NCI-H526 (cell line): Measurements from ENCODE around the gene SMAD2.
A peak's percentile ranks its signal among the peaks of the same experiment; 100 is the strongest.

Experiments
- DNase-seq, 2 experiments: peaks; one replicate each; lab custom pipeline; 2025; lab: John Stamatoyannopoulos, UW

Gene SMAD2

DNA sequence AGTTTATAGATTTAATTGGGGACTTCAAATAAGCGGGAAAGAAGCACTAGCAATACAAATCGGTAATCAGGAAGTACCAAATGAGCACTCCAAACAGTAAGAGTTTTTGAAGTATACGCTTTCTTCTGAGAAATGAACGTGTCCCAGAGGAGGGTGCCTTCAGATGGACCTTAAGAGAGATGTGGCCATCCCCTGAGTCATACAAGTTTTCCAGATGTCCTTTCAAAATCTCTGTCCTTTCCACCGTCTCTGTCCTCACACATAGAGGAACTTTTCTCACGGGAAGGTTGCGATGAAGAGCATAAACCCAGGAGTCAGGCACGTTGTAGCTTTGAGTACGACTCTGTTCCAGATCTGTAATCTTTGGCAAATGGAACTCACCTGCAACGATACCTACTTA lies 1.7 kb upstream of the SMAD2 start:
- DNase-seq = no peak

DNA sequence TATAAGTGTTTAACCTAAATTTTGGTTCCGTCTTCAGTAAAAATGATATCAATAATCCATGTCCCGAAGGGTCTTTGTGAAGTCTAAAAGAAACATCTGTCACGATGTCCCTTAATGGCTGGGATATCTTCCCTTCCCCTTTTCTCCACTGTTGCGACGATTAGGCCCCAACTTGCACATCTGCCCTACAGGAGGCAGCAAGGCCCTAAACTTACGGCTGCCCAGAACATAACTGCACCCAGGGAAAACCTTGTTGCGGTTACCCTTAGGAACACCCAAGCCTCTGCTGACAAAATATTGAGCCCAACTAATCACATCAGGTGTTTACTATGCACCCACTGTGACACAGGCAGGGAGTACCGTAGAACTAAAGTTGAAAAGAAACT lies 1.3 kb upstream of the SMAD2 start:
- peak in 1 of 2 experiments; percentile 69 for DNase-seq

- peak; percentile 89 to 98 for DNase-seq
Measured at GRCh38 chr18:47930931-47931717, 665 bp upstream of the SMAD2 start.

DNA sequence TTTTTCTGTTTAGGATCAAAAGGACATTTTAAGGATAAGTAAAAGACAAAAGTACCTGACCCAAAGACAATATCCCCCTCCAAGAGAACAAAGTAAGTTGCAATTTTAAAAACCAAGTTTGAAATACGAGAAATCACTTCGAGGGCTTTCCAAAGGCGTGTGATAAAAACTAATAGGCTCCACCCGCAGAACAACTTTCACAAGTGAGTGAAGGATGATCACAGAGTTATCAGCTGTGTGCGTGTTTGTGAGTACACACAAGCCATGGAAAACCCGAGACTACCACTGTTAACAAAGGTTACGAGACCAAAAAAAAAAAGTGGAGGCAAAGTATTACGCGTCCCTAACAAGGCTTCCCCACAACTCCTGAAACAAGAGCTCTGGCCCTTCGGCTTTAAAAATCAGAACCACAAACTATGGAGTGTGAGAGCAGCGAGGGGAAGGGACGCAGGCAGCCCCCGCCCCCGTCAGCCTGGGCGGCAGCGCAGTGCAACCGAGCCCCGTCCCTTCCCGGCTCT lies 719 bp downstream of the SMAD2 start:
- peak in 1 of 2 experiments; percentile 79 for DNase-seq

- no peak for DNase-seq
Measured at GRCh38 chr18:47928466-47928865, 2.0 kb downstream of the SMAD2 start.

- no peak for DNase-seq
Measured at GRCh38 chr18:47926101-47926850, 4.2 kb downstream of the SMAD2 start.

- no peak for DNase-seq
Measured at GRCh38 chr18:47919916-47920315, 10.5 kb downstream of the SMAD2 start.

DNA sequence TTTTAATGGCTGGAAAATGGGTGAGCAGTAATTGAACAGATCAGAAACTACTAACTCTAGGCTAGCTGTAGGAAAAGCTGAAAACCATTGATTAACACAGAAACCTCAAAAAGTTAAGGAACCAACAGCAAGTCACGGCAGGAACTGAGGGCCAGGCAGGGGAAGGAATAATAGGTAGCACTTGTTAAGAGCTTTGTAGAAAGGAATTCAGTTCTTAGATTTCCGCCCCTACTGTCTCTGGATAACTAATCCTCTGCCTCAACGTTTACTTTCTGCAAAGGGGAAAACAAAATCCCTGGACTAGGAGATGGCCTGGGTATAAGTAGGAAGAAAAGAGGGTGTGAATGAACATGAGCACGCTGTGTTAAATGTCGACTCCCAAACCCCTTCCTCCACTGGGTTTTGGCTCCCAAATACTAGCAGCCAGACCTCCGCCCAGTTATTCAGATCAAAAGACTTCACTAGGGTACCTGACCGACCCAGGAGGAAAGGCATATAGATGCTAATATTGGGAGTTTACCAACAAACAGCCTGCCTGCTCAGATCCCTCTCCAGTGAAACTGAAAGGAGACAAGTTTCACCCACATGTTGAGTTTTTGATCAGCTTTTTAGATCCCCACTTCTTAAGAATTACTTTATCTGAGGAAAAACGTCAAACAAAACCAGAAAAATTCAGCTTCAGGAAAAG lies 12.4 kb downstream of the SMAD2 start:
- no peak for DNase-seq

- no peak for DNase-seq
Measured at GRCh38 chr18:47915930-47916329, 14.5 kb downstream of the SMAD2 start.

- no peak for DNase-seq
Measured at GRCh38 chr18:47915229-47915628, 15.2 kb downstream of the SMAD2 start.

DNA sequence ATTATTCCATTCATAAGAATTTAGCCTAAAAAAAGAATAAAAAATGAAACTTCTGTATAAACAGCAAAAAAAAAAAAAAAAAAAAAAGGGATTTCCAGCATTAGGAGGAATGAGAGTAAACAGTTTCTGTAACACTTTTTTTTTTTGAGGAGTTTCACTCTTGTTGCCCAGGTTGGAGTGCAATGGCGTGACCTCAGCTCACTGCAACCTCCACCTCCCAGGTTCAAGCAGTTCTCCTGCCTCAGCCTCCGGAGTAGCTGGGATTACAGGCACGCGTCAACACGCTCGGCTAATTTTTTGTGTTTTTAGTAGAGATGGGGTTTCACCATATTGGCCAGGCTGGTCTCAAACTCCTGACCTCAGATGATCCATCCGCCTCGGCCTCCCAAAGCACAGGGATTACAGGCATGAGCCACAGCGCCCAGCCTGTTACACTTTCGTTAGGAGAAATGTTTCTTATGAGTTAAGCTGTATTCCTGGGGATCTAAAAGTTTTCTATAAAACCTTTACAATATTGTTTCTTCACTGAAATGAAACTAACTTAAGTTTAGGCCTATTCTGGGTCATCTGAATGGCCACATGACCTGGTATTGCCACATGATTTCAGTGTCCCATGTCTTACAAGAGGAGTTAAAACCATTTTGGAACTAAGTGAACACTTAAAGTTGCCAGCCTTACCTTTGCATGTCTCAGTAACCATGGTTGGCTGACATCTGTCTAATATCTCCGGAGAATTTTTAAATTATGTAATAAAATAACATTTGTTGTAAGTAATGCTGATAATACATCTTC lies 17.5 kb downstream of the SMAD2 start:
- DNase-seq = no peak

- no peak for DNase-seq
Measured at GRCh38 chr18:47912343-47912742, 18.1 kb downstream of the SMAD2 start.

GRCh38 chr18:47911877-47912276 lies 18.6 kb downstream of the SMAD2 start:
- no peak for DNase-seq

DNA sequence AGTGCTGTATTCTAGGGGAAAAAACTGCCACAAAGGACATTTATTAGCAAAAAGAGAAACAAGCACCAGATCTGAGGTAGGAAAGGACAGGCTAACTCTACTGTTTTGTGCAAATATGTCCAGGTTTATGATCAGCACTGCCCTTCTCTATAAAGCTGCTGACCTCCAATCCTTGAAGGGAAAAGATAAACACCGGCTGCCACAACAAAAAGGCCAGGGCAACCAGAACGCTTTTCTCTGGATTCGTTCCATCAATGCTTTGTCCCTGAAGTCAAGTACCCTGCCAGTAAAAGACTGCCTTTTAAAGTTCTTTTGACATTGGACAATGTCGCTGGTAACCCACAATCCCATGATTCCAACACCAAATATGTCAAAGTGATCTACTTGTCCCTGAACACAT lies 21.0 kb downstream of the SMAD2 start:
- no peak for DNase-seq

DNA sequence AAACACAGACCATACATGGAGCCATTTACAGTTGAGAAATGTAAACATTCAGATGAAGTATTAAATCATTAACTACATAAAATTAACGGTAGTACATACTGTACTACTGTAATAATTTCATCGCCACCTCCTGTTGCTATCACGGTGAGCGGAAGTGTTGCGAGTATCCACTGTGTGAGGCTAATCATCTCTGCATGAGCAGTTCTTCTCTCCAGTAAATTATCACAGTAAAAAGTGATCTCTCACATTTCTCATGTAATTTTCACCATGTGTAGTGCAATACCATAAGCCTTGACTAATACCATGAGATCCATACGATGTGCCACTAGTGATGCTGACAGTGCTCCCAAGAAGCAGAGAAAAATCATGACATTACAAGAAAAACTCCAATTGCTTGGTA lies 21.9 kb downstream of the SMAD2 start:
- no peak for DNase-seq

- no peak for DNase-seq
Measured at GRCh38 chr18:47906408-47906807, 24.1 kb downstream of the SMAD2 start.

DNA sequence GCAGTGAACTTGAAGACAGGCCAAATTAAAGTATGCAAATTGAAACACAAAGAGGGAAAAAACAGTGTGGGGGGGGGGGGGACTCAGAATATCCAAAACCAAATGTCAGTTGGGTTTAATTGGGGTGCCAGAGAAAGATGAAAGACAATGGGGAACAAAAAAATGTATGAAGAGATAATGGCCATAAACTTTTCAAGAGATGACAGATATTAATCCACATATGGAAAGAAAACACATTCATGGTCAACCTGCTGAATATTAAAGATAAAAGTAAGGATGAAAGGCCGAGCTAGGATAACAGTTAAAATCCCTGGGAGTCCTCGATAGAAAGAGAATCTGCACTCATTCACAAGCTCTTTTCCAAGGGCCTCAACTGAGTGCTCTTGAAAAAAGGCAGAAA lies 26.6 kb downstream of the SMAD2 start:
- DNase-seq = no peak

DNA sequence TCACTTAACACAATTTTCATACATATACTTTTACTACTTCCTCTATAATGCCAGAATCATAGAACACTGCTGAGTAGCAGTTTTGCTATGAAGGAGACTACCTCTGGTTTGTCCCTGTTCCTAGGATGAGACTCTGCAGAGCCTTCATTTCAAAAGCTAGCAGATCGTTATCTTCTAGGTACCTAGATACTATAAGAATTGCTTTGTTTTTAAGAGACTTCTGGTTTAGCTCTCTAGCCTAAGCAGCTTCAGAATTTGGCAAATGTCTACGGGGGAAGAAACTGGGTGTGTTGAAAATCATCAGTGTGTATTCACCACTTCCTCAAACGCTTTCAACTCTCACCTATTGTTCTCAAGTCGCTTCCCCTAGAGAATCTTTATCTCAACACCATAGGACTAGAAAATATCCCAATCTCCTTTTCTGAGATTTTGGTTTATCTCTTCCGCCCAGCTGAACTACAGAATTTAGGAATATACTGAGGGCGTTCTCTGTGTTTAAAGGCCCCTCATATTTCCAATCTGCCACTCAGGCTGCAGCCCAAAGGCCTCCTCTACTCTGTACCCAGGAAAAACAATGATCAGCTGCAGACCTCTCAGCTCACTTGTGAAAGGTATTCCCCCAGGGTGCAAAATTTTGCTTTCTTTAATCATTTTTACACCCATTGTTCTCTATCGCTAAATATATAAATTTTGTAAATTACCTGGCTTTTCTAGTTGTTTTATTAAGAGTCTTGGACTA lies 28.7 kb downstream of the SMAD2 start:
- no peak for DNase-seq

- peak; percentile 32 to 44 for DNase-seq
Measured at GRCh38 chr18:47899107-47899840, 31.2 kb downstream of the SMAD2 start.

GRCh38 chr18:47898696-47899095 lies 31.8 kb downstream of the SMAD2 start:
- DNase-seq = peak; percentile 82 to 84
